ENCODE measurements around the gene FAM20C. TPM values are rescaled to one million over a fixed set of nuclear protein-coding genes. Genes with fewer than 3 reads are reported as not detected.

FAM20C gene
- total RNA-seq, 2 donors from 2014 or later, result 33.5 to 53.5 TPM

DNA sequence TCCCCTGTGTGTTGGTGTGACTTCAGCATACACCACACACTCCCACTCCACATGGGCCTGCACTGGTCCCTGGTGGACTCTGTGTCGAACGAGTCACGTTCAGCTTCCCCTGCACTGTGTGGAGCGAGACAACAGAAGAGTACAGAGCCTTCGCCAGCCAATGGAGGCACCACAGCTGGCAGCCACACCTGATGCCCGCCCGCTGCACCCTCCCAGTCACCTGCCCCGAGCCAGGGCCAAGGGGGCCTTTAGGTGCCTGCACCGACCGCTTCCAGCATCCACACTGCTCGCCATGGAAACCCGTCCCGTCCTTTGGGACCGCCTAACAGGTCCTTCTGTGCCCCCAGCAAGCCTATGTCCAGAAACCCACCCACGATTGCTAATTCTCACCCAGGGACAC lies 106.8 kb downstream of the FAM20C start:
- no peaks in the 10 kb centered on the region for H3K9me3 ChIP-seq (ENCODE audit: control insufficient read depth, low read length)

GRCh38 chr7:299628-300027 lies 107.3 kb downstream of the FAM20C start:
- Histone ChIP-seq H3K27me3 (ENCODE audit: control insufficient read depth, insufficient read depth, low read length, poor library complexity, severe bottlenecking) (no peaks in the 10 kb centered on the region), H3K27ac (ENCODE audit: low read depth, low read length) (no peak overlapping the region), H3K9ac (ENCODE audit: extremely low read depth, low read length, poor library complexity, severe bottlenecking) (no peak overlapping the region), H3K9me3 (ENCODE audit: control insufficient read depth, low read length) (no peaks in the 10 kb centered on the region), H3K4me1 (ENCODE audit: control insufficient read depth, insufficient read depth, low read length) (no peaks in the 10 kb centered on the region), H3K36me3 (ENCODE audit: control insufficient read depth, insufficient read depth, low read length) (no peaks in the 10 kb centered on the region), H3K4me3 (ENCODE audit: low read length) (no peak overlapping the region)
- Mint-ChIP-seq H3K9me3 (no peaks in the 10 kb centered on the region), H3K4me1 (no peaks in the 10 kb centered on the region), H3K27me3 (ENCODE audit: insufficient read depth) (peaks cover 2% of the 10 kb centered on the region), H3K4me3 (no peak overlapping the region), H3K36me3 (ENCODE audit: low read depth) (no peaks in the 10 kb centered on the region), H3K27ac (no peak overlapping the region)
- DNase-seq, result peak; percentile 32
- WGBS, 2 experiments (ENCODE audit: insufficient coverage in 1 of 2, insufficient read length in 1 of 2), result 89% methylated on average over 16 of the region's 16 CpGs
- TF ChIP-seq, protein P1, sequence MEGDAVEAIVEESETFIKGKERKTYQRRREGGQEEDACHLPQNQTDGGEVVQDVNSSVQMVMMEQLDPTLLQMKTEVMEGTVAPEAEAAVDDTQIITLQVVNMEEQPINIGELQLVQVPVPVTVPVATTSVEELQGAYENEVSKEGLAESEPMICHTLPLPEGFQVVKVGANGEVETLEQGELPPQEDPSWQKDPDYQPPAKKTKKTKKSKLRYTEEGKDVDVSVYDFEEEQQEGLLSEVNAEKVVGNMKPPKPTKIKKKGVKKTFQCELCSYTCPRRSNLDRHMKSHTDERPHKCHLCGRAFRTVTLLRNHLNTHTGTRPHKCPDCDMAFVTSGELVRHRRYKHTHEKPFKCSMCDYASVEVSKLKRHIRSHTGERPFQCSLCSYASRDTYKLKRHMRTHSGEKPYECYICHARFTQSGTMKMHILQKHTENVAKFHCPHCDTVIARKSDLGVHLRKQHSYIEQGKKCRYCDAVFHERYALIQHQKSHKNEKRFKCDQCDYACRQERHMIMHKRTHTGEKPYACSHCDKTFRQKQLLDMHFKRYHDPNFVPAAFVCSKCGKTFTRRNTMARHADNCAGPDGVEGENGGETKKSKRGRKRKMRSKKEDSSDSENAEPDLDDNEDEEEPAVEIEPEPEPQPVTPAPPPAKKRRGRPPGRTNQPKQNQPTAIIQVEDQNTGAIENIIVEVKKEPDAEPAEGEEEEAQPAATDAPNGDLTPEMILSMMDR (conservative IDR thresholded peaks at IDR 0.05), result no peak

More for the DNA sequence above, 106.8 kb downstream of the FAM20C start:
- no peaks in the 10 kb centered on the region for H3K27me3 ChIP-seq (ENCODE audit: control insufficient read depth, insufficient read depth, low read length, poor library complexity, severe bottlenecking)
- no peak overlapping the region for H3K4me3 ChIP-seq (ENCODE audit: low read length)
- Mint-ChIP-seq H3K27ac (no peak overlapping the region), H3K27me3 (ENCODE audit: insufficient read depth) (peaks cover 5% of the 10 kb centered on the region), H3K9me3 (no peaks in the 10 kb centered on the region), H3K36me3 (ENCODE audit: low read depth) (no peaks in the 10 kb centered on the region), H3K4me1 (no peaks in the 10 kb centered on the region), H3K4me3 (no peak overlapping the region)
- peak; percentile 26 for DNase-seq
- no peaks in the 10 kb centered on the region for H3K4me1 ChIP-seq (ENCODE audit: control insufficient read depth, insufficient read depth, low read length)
- H3K36me3 ChIP-seq (ENCODE audit: control insufficient read depth, insufficient read depth, low read length), result no peaks in the 10 kb centered on the region
- no peak overlapping the region for H3K9ac ChIP-seq (ENCODE audit: extremely low read depth, low read length, poor library complexity, severe bottlenecking)
- H3K27ac ChIP-seq (ENCODE audit: low read depth, low read length), result no peak overlapping the region
- TF ChIP-seq, protein P1 (conservative IDR thresholded peaks at IDR 0.05), result no peak
- 87 to 91% methylated on average over 12 to 15 of the region's 15 CpGs for WGBS, 2 experiments (ENCODE audit: insufficient coverage in 1 of 2, insufficient read length in 1 of 2)

GRCh38 chr7:300048-300447 lies 107.7 kb downstream of the FAM20C start:
- Mint-ChIP-seq H3K9me3 (no peaks in the 10 kb centered on the region), H3K36me3 (ENCODE audit: low read depth) (no peaks in the 10 kb centered on the region), H3K4me1 (no peaks in the 10 kb centered on the region), H3K27me3 (ENCODE audit: insufficient read depth) (peaks cover 2% of the 10 kb centered on the region), H3K27ac (no peak overlapping the region), H3K4me3 (no peak overlapping the region)
- Histone ChIP-seq H3K27ac (ENCODE audit: low read depth, low read length) (no peak overlapping the region), H3K36me3 (ENCODE audit: control insufficient read depth, insufficient read depth, low read length) (no peaks in the 10 kb centered on the region), H3K4me3 (ENCODE audit: low read length) (no peak overlapping the region), H3K9me3 (ENCODE audit: control insufficient read depth, low read length) (no peaks in the 10 kb centered on the region), H3K27me3 (ENCODE audit: control insufficient read depth, insufficient read depth, low read length, poor library complexity, severe bottlenecking) (no peaks in the 10 kb centered on the region), H3K9ac (ENCODE audit: extremely low read depth, low read length, poor library complexity, severe bottlenecking) (no peak overlapping the region), H3K4me1 (ENCODE audit: control insufficient read depth, insufficient read depth, low read length) (no peaks in the 10 kb centered on the region)
- 73 to 88% methylated on average over 6 to 10 of the region's 10 CpGs for WGBS, 2 experiments (ENCODE audit: insufficient coverage in 1 of 2, insufficient read length in 1 of 2)
- peak; percentile 23 for DNase-seq
- TF ChIP-seq, protein P1 (conservative IDR thresholded peaks at IDR 0.05), result no peak

Measured in endodermal cell (in vitro differentiated cells).